Measurements from ENCODE around the gene OR4E2.
"Not testable (repeated sequence)": the region's sequence is repeated elsewhere in the genome, so short reads cannot be mapped to it uniquely, and the experiment has no call there.

The OR4E2 gene, protein sequence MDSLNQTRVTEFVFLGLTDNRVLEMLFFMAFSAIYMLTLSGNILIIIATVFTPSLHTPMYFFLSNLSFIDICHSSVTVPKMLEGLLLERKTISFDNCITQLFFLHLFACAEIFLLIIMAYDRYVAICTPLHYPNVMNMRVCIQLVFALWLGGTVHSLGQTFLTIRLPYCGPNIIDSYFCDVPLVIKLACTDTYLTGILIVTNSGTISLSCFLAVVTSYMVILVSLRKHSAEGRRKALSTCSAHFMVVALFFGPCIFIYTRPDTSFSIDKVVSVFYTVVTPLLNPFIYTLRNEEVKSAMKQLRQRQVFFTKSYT

DNA sequence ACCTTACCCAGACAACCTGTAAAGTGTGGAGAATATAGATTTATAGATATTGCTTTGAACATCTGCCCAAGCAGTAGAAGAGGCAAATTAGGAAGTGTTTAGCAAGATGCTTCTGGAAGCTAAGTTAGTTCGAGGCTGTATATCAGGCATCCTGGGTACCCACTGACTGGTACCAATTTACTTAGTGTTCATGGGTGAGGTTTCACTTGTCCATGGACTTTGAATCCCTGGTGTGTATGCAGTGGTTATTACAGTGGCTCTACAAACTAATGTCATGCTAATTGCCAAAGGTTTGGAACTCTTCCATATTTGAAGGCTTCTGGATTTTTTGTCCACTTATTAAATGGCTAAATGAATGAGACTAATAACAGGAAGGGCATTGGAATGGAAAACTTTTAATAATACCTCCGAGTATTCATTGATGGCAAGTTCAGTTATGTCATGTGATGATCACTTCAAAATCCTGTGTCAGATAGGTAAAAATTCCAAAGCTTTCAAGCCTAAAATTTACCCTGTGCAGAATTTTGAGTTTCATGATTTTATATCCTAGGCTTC lies at the start of gene OR4E2:
OR4E2 (plus strand) TSS at position 505 of the 555 bp plus-strand sequence. CDS start 11,248 bp downstream, outside the sequence.
- no peak for DNase-seq

DNA sequence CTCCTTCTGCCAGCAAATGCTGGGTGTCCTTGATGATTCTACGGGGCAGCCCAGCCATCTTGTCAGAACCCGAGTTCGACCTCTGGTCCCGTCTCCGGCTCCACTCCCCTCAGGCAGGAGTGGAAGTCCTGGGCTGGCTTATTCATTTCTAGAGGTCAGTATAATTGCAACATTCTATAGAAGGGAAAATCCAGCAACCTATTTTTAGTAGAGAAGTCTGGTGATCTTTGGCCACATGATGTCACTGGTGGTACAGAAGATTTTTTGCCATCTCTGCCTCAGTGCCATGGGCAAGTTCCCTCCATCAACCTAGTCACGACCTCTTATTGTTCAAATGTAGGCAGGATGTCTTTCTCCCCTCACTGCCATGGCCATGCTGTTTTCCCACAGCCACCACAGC lies 41.3 kb upstream of the OR4E2 start:
- no peak for DNase-seq

DNA sequence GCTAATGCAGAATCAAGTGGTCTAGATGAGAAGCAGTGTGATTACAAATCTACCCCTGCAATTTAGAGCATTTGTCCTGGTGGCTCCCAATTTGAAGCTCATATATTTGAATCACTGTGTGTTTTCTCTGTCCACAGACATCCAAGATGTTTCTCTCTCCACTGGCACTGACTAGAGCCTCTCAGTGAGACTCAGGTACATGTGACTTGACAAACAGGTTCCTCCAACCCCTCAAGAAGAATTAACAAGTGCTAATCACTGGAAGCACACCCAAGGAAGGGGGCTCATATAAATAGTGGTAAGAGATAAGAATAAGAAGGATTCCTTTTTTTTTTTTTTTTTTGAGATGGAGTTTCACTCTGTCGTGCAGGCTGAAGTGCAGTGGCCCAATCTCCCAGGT lies 39.4 kb upstream of the OR4E2 start:
- DNase-seq, result no peak

DNA sequence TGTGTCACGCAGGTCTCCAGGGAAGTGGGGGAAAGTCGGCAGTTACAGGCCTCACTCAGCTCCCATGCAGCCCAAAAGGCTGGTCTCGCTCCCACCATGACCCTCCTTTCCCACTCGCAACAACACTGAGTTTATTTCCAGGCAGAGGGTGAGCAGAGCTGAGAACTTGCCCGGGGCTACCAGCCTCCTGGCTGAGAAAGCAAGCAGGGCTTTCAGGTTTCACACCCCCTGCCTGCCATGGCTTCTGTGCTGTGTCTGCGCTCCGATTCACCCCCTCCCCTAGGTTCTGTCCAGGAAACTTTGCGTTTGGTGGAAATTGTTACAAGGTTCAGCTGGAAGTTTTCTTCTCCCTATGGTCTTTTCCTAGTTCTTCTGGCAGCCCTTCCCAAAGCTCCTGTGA lies 36.0 kb upstream of the OR4E2 start:
- DNase-seq, result no peak

DNA sequence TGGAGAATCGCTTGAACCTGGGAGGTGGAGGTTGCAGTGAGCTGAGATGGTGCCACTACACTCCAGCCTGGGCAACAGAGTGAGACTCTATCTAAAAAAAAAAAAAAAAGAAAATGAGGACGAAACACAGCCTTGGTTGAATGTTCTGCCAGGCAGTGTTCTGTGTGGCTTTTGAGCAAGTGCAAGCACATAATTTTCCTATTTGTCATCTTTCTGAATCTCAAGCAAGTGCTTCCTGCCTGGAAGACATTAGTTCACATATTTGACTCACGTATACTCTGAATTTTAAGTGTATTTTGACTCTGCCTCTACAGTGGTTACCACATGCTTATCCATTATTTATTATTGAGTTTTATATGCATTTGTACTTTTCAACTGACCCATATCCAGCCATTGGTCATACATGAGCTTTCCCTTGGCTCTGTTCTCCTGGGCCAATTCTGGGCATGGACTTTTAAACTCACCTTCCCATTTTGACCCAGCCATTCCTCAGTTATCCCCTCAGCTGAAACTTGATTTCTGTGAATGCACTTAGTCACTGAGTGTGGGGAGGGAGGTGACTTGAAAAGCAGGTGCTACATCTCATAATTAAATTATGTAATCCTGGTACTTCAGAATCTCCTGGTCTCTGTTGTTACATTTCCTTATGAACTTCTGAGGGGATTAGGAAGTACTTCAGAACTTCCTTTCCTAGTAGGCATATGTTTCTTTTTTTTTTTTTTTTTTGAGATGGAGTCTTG lies 27.0 kb upstream of the OR4E2 start:
- DNase-seq, result no peak

DNA sequence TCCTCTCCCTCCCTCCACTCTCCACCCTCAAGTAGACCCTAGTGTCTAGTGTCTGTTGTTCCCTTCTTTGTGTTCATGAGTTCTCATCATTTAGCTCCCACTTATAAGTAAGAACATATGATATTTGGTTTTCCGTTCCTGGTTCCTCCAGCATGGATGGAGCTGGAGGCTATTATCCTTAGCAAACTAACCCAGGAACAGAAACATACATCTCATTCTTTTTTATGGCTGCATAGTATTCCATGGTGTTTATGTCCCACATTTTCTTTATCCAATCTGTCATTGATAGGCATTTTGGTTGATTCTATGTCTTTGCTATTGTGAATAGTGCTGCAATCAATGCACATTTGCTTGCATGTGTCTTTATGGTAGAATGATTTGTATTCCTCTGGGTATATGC lies 23.1 kb upstream of the OR4E2 start:
- DNase-seq, result not testable (repeated sequence)

DNA sequence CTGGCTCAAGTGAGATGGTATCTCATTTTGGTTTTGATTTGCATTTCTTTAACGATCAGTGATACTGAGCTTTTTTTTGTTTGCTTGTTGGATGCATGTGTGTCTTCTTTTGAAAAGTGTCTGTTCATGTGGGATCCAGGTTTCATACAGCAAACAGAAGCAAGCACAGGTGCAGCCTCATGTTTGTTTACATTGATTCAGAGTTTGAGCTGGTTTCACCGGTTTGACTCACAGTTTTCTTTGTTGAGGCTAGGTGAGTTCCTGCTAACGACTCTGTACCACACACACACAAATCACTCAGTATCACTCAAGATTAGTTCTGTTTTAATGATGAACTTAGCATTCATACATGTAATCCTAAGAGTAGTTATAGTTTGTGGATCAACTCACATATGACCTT lies 22.6 kb upstream of the OR4E2 start:
- DNase-seq, result no peak

DNA sequence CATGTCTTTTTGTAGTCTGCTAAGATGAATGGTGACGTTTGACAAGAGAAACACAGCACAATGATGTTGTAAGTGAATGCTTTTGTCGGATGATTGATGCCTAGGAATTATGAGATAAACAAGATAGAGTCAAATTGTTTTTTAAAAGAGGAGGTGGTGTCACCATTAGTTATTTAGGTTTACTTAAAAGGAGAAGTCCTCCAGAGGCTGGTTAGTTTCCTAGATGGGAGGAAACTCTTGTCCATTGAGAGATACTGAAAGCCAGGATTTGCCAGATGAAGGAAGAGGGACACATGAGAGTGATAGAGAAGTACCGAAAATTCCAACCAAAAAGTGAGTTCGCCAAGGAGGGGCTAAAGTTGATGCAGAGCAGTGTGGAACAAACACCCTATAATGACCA lies 18.8 kb upstream of the OR4E2 start, which contains the start of gene OR10G2:
OR10G2 (minus strand) TSS at position 101 of the 400 bp plus-strand sequence; CDS start at position 3, 98 bp downstream.
- DNase-seq, result no peak

DNA sequence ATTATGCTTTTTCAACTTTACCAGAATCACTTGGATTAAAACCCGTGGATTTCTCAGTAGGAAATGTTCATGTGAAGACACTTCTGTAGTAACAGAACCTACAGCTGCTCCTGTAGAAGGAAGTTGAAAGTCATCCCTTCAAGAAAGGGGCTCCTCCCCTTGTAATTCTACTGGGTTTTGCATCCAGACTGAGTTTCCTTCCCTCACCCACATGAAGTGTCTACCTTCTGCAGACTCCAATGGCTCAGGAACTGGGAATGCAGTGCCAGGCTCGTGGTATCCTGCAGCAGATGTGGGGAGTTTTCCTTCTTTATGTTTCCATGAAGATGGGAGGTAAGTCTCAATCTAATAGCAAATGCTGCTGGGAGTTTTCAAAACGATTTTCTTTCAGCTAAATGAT lies 11.0 kb upstream of the OR4E2 start:
- DNase-seq, result no peak

DNA sequence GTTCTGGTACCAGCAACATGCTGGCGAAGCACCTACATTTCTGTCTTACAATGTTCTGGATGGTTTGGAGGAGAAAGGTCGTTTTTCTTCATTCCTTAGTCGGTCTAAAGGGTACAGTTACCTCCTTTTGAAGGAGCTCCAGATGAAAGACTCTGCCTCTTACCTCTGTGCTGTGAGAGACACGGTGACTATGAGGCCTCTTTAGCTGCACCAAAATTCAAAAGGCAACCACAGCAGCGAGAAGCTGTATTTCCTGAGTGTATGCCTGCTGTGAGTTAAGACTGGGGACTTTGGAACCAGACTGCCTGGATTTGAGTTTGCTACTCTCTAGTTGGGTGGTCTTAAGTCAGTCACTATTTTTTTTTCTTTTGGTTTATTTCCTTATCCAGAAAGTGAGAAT lies 10.2 kb upstream of the OR4E2 start:
- no peak for DNase-seq

DNA sequence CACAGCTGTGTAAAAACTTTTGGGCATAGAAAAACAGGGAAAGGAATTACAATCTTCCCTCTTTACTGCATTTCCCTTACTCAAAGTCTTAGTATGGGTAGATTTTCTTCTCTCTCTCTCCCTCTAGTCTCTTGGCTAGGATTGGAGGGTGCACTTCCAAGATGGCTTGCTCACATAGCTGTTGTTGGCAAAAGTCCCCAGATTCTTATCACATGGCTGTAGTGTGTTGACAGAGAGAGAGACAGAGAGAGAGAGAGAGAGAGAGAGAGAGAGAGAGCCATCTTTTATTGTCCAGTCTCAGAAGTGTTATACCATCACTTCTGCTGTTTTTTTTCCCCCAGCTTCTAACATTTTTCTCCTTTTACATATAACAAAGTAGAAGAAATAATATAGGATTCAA lies 6.3 kb upstream of the OR4E2 start:
- DNase-seq, result no peak

DNA sequence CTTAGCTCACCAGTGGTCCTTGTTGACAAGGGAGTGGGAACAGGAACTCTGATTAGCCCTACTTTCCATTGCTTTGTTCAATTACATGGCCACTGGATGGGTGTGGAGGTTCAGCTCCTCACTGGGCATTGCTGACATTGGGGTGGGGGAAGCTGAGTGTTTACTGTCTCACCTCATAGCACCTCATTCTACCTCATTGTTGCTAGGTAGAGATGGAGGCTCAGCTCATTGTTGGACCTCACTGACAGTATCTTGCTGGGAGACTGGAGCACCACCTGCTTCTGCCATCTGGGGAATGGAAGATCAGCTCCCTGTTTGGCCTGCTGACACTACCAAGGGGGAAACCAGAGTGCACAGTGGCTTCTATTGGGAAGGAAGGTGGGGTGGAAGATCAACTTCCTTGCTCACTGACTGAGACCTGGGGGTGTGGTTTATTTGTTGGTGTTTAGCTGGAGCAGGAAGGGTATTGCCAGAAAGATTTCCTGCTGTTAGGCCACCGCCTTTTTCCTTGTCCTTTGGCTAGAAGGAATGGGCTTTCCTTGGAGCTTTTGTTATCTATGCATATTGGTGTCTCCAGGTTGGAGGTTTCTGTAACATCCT lies 1.3 kb upstream of the OR4E2 start:
- no peak for DNase-seq

DNA sequence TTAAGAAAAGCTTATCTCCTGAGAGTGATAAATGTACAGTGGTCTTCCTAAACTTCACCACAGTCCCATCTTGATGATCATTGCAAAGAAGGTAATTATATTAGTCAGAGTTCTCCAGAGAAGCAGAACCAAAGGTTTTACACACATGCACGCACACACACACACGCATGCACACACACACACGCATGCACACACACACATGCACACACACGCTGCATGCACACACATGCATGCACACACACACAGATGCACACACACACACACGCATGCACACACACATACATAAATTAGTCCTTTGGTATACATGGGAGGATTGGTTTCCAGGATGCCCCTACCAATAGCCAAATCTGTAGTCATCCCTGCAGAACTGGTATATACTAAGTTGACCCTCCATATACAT lies 580 bp downstream of the OR4E2 start:
- DNase-seq, result no peak

DNA sequence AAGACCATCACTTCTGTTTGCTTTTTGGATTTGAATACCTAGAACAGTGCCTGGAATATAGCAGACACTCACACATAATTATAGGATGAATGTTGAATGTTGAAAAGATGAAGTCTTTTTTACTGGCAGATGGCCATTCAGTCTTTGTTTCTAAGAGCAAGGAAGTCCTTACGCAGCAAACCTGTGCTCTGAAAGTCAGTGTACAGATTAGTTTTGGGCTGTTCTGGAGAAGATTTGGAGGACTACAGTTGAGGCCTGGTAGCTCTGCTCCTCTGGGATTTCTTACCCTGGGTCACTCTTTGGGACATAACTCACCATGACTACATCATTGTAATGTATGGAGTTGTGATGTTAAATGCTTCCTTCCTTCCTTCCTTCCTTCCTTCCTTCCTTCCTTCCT lies 3.3 kb downstream of the OR4E2 start:
- DNase-seq, result no peak

DNA sequence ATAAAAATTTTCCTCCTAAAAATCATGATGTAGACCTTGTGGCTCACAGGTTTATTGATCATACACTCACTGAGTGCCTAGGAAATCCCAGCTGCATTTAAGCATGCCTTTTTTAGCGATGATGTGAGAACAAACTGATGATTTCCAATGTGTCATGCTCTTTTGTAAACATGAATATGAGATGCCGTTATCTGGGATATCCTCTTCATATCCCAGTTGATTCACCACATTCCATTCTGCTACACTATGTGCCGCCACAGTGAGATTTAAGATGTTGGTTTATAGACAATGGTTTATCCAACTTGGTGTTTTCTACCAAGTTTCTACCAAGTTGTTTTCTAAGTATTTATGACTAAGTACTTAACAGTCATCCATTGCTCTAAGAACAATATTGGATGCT lies 14.7 kb downstream of the OR4E2 start:
- no peak for DNase-seq

DNA sequence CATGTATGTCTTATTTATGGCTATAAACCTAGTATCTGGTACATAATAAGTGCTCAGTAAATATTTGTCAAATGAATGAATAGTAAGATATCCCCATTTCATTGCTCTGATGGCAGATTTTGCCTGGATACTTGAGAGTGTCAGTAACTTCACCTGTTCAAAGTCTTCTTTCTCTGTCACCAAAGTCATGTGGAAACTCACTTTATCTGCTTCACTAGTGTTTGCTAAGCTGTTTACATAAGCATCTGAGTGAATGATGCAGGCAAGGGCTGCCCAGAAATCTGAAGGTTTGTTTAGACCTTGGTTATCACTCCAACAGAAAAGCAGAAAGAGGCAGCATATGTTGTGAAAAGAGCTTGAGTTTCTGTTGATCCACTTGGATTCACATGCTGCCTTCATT lies 15.6 kb downstream of the OR4E2 start:
- no peak for DNase-seq

DNA sequence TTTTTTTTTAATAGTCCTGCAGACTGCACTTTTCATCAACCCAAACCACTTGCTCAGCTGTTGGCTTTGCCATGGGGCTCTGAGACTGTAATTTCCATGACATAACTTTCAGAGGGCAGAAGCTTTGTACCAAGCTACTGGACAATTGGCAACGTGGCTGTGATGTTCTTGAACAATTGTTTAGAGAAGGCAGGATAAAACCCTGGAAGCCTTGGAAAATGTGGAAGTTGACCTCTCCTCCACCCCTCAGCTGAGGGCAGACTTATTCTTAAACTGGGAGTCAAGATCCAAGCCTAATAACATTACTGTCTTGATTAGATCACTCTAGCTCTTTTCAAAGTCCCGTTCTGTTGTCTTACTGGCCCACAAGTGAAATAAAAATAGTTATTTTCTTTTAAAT lies 17.7 kb downstream of the OR4E2 start:
- DNase-seq, result no peak

DNA sequence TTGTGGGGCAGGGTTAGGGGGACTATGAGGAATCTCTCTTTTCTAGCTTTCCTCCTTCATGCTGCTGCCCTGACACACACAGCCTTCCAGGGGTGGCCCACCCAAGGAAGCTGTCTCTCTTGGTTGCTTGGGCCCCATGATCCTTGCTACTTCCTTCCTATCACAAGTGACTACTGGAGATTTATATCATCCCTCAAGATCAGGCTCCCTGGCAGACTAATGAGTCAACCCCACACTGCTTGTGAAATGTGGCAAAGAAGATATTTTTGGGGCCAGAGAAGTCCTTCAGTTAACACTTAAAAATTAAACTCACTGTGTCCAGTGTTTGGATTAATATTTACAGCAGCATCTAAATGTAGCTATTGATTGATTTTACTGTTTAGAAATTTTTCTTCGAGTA lies 18.5 kb downstream of the OR4E2 start:
- DNase-seq, result no peak

DNA sequence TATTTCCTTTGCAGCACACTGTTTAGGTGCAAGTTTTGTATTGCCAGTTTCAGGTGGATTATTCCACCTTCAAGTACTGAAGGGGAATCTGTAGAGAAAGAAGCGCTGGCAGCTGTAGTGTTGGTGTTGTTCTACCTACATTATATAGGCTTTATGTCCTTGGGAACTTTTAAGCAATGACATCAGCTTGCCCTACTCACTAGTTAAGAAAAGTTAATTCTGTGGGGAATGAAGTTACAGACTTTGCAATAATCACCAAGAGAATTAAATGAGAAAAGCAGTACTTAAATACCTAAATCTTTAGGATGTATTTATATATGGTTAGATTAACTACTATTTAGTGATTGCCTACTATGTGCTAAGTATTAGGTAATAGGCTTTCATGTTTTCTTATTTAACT lies 20.1 kb downstream of the OR4E2 start, which contains the start of gene OR4E1:
OR4E1 (minus strand) TSS at position 101 of the 400 bp plus-strand sequence. CDS start 2,883 bp downstream, outside the sequence.
- no peak for DNase-seq

DNA sequence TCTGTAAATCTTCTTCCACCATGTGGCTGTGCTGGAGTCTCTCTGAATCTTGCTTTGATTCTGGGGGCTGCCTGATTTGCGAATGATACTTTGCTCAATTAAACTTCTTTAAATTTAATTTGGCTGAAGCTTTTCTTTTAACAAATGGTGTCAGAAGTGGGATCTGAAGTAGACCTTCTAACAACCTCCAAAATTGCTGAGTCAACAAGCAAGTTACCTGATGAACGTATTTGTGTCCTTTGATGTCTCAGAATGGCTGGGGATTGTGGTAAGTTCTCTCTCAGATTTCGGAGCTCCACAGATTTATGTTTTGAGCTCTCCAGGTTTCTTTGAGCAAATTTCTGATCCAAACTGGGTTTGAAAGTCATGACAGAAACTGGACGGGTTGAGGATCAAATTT lies 21.9 kb downstream of the OR4E2 start:
- no peak for DNase-seq

DNA sequence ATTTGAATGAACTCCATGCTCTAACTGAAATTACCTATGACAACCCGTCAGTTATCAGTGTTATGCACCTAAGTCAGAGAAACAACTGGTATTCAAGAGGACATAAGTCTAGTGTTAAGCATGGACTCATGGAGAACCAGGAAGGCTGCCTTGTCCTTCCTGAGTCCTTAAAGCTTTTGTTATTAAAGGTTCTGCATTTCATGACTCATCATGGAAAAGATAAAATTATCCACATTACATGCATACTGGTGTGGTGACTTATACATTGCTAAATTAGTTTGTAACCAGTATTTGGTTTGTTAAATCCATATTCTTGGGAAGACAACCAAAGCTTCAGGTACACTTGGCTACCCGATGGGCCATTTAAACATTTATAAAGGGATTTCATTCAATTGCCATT lies 26.4 kb downstream of the OR4E2 start:
- no peak for DNase-seq

DNA sequence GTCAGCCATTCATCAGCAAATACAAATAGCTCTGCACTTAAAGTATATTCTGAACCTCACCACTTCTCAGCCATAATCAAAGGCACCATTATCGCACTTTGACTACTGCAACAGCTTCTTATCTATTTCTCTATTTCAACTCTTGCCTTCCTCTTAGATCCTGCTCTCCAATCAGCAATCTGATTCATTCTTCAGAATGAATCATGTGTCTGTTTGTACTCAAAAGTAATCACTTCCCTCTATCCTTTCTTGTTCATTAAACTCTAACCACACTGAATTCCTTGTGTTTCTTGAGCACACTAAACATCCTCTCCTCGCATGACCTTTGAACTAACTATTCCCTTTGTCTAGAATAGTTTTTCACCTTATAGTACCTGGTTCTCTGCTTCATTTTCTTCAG lies 32.8 kb downstream of the OR4E2 start:
- DNase-seq, result no peak

DNA sequence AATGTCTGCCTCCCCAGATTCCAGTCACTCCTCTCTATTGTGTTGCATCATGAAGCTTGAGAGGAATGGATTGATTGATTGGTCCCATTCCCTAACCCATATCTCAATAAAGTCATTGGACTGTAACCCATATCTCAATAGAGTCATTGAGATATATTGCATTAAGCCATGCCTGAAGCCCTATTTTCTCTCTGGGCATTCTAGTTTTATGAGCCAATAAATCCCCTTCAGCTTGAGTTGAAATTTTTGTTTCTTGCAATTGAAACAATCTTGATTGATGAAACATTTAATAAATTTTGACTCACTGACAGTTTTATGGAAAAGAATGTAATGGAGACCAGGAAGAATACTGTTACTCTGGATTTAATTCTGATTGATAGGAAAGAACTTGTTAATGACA lies 40.8 kb downstream of the OR4E2 start:
- DNase-seq, result no peak

DNA sequence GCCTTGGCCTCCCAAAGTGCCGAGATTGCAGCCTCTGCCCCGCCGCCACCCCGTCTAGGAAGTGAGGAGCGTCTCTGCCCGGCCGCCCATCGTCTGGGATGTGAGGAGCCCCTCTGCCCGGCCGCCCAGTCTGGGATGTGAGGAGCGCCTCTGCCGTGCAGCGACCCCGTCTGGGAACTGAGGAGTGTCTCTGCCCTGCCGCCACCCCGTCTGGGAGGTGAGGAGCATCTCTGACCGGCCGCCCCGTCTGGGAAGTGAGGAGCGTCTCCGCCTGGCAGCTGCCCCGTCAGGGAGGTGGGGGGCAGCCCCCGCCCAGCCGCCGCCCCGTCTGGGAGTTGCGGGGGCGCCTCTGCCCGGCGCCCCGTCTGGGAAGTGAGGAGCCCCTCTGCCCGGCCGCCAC lies 44.0 kb downstream of the OR4E2 start:
- DNase-seq, result not testable (repeated sequence)
